H1 (cell line): ENCODE results near the gene PARM1. TPM values are rescaled to one million over a fixed set of nuclear protein-coding genes. Genes with fewer than 3 reads are reported as not detected.

Experiments
- CTCF ChIA-PET: fragments of 300-600 bp; sonication (Branson Sonifier 250); formaldehyde crosslinking; loops from one replicate; lab custom pipeline; 2021; ENCODE audit not compliant: partially characterized antibody; lab: Charles Lee
- POLR2A ChIA-PET: fragments of 300-600 bp; sonication (Branson Sonifier 250); formaldehyde crosslinking; loops from one replicate; lab custom pipeline; 2021; ENCODE audit warnings: inconsistent platforms; ENCODE audit not compliant: partially characterized antibody; lab: Charles Lee
- DNase-seq, 2 experiments: peaks; one replicate each; pipeline versions ENCODE4 v3.0.0 to v3.0.0-alpha.2; 2010 to 2022; ENCODE audit warnings: low spot score in 2 of 2, low read depth in 1 of 2, mixed read lengths in 1 of 2
- FAIRE-seq: peaks from 2 replicates; lab custom pipeline; 2011; peaks lifted over from hg19 to GRCh38; lab: Jason Lieb, UNC
- H2AFZ ChIP-seq: 2 replicates; pipeline ENCODE4 v1.8.1; 2012; ENCODE audit warnings: low read length, inconsistent platforms
- H2AK5ac ChIP-seq: 2 replicates; pipeline ENCODE4 v1.6.1; 2013; ENCODE audit warnings: low read depth, low read length
- H2BK120ac ChIP-seq: replicated peaks from 2 replicates; pipeline ENCODE3; 2013; ENCODE audit warnings: low read depth, low read length, inconsistent platforms
- H2BK12ac ChIP-seq: 2 replicates; pipeline ENCODE4 v1.6.1; 2013; ENCODE audit warnings: low read depth, low read length
- H2BK15ac ChIP-seq: 2 replicates; pipeline ENCODE4 v1.6.1; 2013; ENCODE audit warnings: low read length
- H2BK20ac ChIP-seq: 2 replicates; pipeline ENCODE4 v1.6.1; 2013; ENCODE audit warnings: low read length
- H2BK5ac ChIP-seq: 2 replicates; pipeline ENCODE4 v1.6.1; 2013; ENCODE audit warnings: low read depth, low read length
- H3K14ac ChIP-seq: 2 replicates; pipeline ENCODE4 v1.6.1; 2013; ENCODE audit warnings: inconsistent platforms; ENCODE audit not compliant: insufficient read length
- H3K18ac ChIP-seq: 2 replicates; pipeline ENCODE4 v1.6.1; 2013; ENCODE audit warnings: low read length; ENCODE audit errors: extremely low read depth
- H3K23ac ChIP-seq: 2 replicates; pipeline ENCODE4 v1.6.1; 2013; ENCODE audit warnings: inconsistent platforms; ENCODE audit not compliant: insufficient read length
- H3K23me2 ChIP-seq: 2 replicates; pipeline ENCODE4 v1.6.1; 2013; ENCODE audit warnings: low read depth, low read length
- H3K27ac ChIP-seq: 2 replicates; pipeline ENCODE4 v1.6.1; 2011; ENCODE audit warnings: low read depth, low read length, inconsistent platforms
- H3K27me3 ChIP-seq, 4 experiments: replicated peaks in 1 of 4; 1 replicate in 1 of 4; 2 replicates in 3 of 4; pipeline versions ENCODE4 v1.6.1 to v1.8.1; 2011 to 2013; ENCODE audit warnings: low read length in 3 of 4, mild to moderate bottlenecking in 3 of 4, inconsistent platforms in 2 of 4, mixed read lengths in 2 of 4, moderate library complexity in 1 of 4; ENCODE audit not compliant: control insufficient read depth in 3 of 4, insufficient read depth in 3 of 4; ENCODE audit errors: extremely low read depth in 1 of 4
- H3K36me3 ChIP-seq, 4 experiments: 2 replicates each; pipeline versions ENCODE4 v1.6.1 to v1.8.1; 2011 to 2013; ENCODE audit warnings: mild to moderate bottlenecking in 4 of 4, low read length in 3 of 4, moderate library complexity in 2 of 4, control low read depth in 1 of 4, inconsistent platforms in 1 of 4; ENCODE audit not compliant: insufficient read depth in 4 of 4, control insufficient read depth in 2 of 4
- H3K4ac ChIP-seq: replicated peaks from 2 replicates; pipeline ENCODE3; 2013; ENCODE audit warnings: low read length, low read depth, mixed read lengths, inconsistent platforms; ENCODE audit not compliant: insufficient read length
- H3K4me1 ChIP-seq, 4 experiments: replicated peaks in 1 of 4; 1 replicate in 1 of 4; 2 replicates in 3 of 4; pipeline versions ENCODE4 v1.6.1 to v1.8.1; 2011 to 2013; ENCODE audit warnings: low read length in 3 of 4, inconsistent platforms in 2 of 4, mixed read lengths in 1 of 4; ENCODE audit not compliant: insufficient read depth in 4 of 4, control insufficient read depth in 3 of 4
- H3K4me2 ChIP-seq, 2 experiments: 2 replicates each; pipeline versions ENCODE4 v1.6.1 to v1.8.1; 2011 to 2013; ENCODE audit warnings: low read depth in 2 of 2, low read length in 2 of 2, control low read depth in 1 of 2, inconsistent platforms in 1 of 2, mild to moderate bottlenecking in 1 of 2; ENCODE audit not compliant: insufficient read depth in 1 of 2
- H3K4me3 ChIP-seq, 4 experiments: fragments of 200-600, 300-600 bp in 1 of 4; sonication (generic), shearing (Covaris generic), sonication (Bioruptor Twin) in 1 of 4; 2 replicates each; pipeline versions ENCODE4 v1.5.1 to v1.8.1; 2011 to 2016; ENCODE audit warnings: low read length in 4 of 4, low read depth in 3 of 4, control low read depth in 2 of 4, inconsistent platforms in 2 of 4, mild to moderate bottlenecking in 2 of 4, mixed read lengths in 1 of 4, moderate library complexity in 1 of 4; ENCODE audit not compliant: insufficient read depth in 2 of 4; ENCODE audit errors: extremely low read depth in 1 of 4
- H3K56ac ChIP-seq: replicated peaks from 2 replicates; pipeline ENCODE3; 2013; ENCODE audit warnings: low read depth, mild to moderate bottlenecking, mixed read lengths, low read length, inconsistent platforms; ENCODE audit not compliant: insufficient read length
- H3K79me1 ChIP-seq: 2 replicates; pipeline ENCODE4 v1.6.1; 2013; ENCODE audit warnings: low read depth, low read length, control low read depth
- H3K79me2 ChIP-seq, 2 experiments: 2 replicates each; pipeline versions ENCODE4 v1.6.1 to v1.8.1; 2012 to 2013; ENCODE audit warnings: low read length in 2 of 2, mild to moderate bottlenecking in 2 of 2, inconsistent platforms in 1 of 2; ENCODE audit not compliant: insufficient read depth in 2 of 2, control insufficient read depth in 1 of 2
- H3K9ac ChIP-seq, 4 experiments: replicated peaks in 1 of 4; 1 replicate in 1 of 4; 2 replicates in 3 of 4; pipeline versions ENCODE4 v1.6.1 to v1.8.1; 2011 to 2013; ENCODE audit warnings: low read depth in 3 of 4, low read length in 3 of 4, control low read depth in 2 of 4, mild to moderate bottlenecking in 2 of 4, moderate library complexity in 2 of 4, inconsistent platforms in 1 of 4; ENCODE audit errors: extremely low read depth in 1 of 4
- H3K9me3 ChIP-seq, 2 experiments: 2 replicates each; pipeline versions ENCODE4 v1.6.1 to v1.8.1; 2012 to 2013; ENCODE audit warnings: mild to moderate bottlenecking in 2 of 2, moderate library complexity in 2 of 2, control low read depth in 1 of 2, inconsistent platforms in 1 of 2, low read depth in 1 of 2, low read length in 1 of 2, mixed read lengths in 1 of 2; ENCODE audit not compliant: insufficient read depth in 2 of 2
- H4K20me1 ChIP-seq, 2 experiments: replicated peaks in 1 of 2; 2 replicates each; pipeline versions ENCODE3 to v1.8.1; 2011 to 2013; ENCODE audit warnings: inconsistent platforms in 2 of 2, low read length in 2 of 2, mild to moderate bottlenecking in 1 of 2; ENCODE audit not compliant: insufficient read depth in 2 of 2, control insufficient read depth in 1 of 2
- H4K5ac ChIP-seq: 2 replicates; pipeline ENCODE4 v1.6.1; 2013; ENCODE audit warnings: low read length, low read depth, mixed read lengths, inconsistent platforms; ENCODE audit not compliant: insufficient read length
- H4K8ac ChIP-seq: 2 replicates; pipeline ENCODE4 v1.8.0; 2013; ENCODE audit warnings: mild to moderate bottlenecking, moderate library complexity, low read length, inconsistent platforms; ENCODE audit not compliant: insufficient read depth; ENCODE audit errors: extremely low read depth
- H4K91ac ChIP-seq: replicated peaks from 2 replicates; pipeline ENCODE3; 2013; ENCODE audit warnings: low read length, mixed read lengths, inconsistent platforms; ENCODE audit not compliant: insufficient read length
- BRCA1 ChIP-seq: IDR thresholded peaks from 2 replicates; pipeline ENCODE4 v1.6.1; 2012; ENCODE audit warnings: low read depth, low read length, improper control_type of control experiment
- GTF2F1 ChIP-seq: IDR thresholded peaks from 2 replicates; pipeline ENCODE4 v1.6.1; 2012; ENCODE audit warnings: low read depth, low read length, improper control_type of control experiment, borderline replicate concordance
- HDAC2 ChIP-seq, 2 experiments: fragments of 300-600 bp in 1 of 2; sonication (generic) in 1 of 2; IDR thresholded peaks; 2 replicates each; pipeline ENCODE4 v1.6.1; 2011 to 2012; ENCODE audit warnings: low read depth in 2 of 2, low read length in 2 of 2, mild to moderate bottlenecking in 2 of 2, moderate library complexity in 2 of 2, borderline replicate concordance in 1 of 2, inconsistent platforms in 1 of 2
- SRF ChIP-seq: IDR thresholded peaks from 2 replicates; pipeline ENCODE4 v1.6.1; 2011; ENCODE audit warnings: mild to moderate bottlenecking, low read depth, low read length, moderate library complexity
- ZNF274 ChIP-seq: IDR thresholded peaks from 2 replicates; pipeline ENCODE4 v1.7.0; 2012; ENCODE audit warnings: low read length, borderline replicate concordance; ENCODE audit errors: extremely low read depth
- WGBS, 2 experiments: shearing (Covaris generic) in 1 of 2; methylation state at CpG; one replicate each; pipeline versions ENCODE4 v1.1.6 to v1.1.7; 2013 to 2015; ENCODE audit warnings: low lambda C conversion rate in 2 of 2, mixed read lengths in 2 of 2, inconsistent platforms in 1 of 2, low coverage in 1 of 2, missing lambda C conversion rate in 1 of 2; ENCODE audit not compliant: insufficient replicate concordance in 2 of 2, insufficient coverage in 1 of 2, insufficient read length in 1 of 2; ENCODE audit errors: extremely low coverage in 1 of 2, missing lambda C conversion rate in 1 of 2; 5-methylcytosine and 5-hydroxymethylcytosine counted together
- polyA plus RNA-seq, 7 experiments: library from polyadenylated mRNA; depleted of rRNA in 3 of 7; stranded (reverse) in 5 of 7; unstranded in 2 of 7; fragments of >200 nt in 5 of 7; fragments of 200-250 nt in 2 of 7; gene quantifications; 1 replicate in 5 of 7; 2 replicates in 1 of 7; 4 replicates in 1 of 7; pipeline versions ENCODE4 v1.2.1 to v1.2.3, GENCODE V29; 2011 to 2013; ENCODE audit warnings: missing spikeins in 2 of 7, mixed read lengths in 2 of 7
- total RNA-seq: library from RNA; stranded (reverse); fragmentation: NEBNext Ultra II Directional; extraction: Animal tissue kit (Norgen Biotek cat#: 25700); gene quantifications from 2 replicates; pipeline ENCODE4 v1.2.1, GENCODE V29; 2021

The PARM1 gene
- total and polyA plus RNA-seq, 2 of the 8 experiments (the other 6 are each of a cell fraction or from before 2014, with no cell fraction given) = 2.0 to 5.3 TPM

DNA sequence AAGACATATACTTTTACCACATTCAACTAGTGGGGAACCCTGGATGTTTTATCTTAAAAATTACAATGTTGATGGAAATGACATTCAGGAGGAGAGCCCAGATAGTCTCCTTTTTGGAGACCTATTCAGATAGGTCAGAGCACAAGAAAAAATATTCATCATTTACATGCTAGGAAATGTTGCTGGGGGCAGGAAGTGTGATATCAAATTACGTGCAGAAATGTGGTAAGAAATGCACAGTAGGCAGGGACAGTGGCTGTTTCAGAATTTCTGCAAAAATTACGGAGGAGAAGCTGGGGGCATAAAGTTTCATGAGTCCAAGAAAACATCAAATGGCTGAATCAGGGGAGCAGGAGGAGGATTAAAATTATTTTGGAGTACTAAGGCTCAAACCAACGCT lies 8.2 kb downstream of the PARM1 start:
- TF ChIP-seq GTF2F1 (no peak), SRF (no peak), BRCA1 (no peak), HDAC2 (IDR thresholded peaks at IDR 0.05; ENCODE audit: borderline replicate concordance in 1 of 2, low read depth in 2 of 2, low read length in 2 of 2) (no peak), ZNF274 (no peak)
- Histone ChIP-seq H4K20me1 (no peaks in the 10 kb centered on the region), H4K8ac (no peak overlapping the region), H3K4me2 (no peak overlapping the region), H3K79me1 (no peaks in the 10 kb centered on the region), H3K23ac (no peak overlapping the region), H3K79me2 (no peaks in the 10 kb centered on the region), H4K5ac (no peak overlapping the region), H3K27ac (no peak overlapping the region), H2BK5ac (no peak overlapping the region), H3K27me3 (no peaks in the 10 kb centered on the region; a peak in 1 of 7 replicates), H2AK5ac (no peak overlapping the region), H3K9ac (no peak overlapping the region), H3K18ac (no peak overlapping the region), H3K4ac (no peak overlapping the region), H3K4me1 (peaks cover 0 to 2% (median 0%) of the 10 kb centered on the region in 4 experiments; a peak in 1 of 7 replicates), H2AFZ (no peak overlapping the region), H3K56ac (no peak overlapping the region), H3K4me3 (no peak overlapping the region), H3K36me3 (no peaks in the 10 kb centered on the region), H2BK120ac (no peak overlapping the region), H3K23me2 (no peaks in the 10 kb centered on the region), H2BK12ac (no peak overlapping the region), H2BK20ac (no peak overlapping the region), H4K91ac (no peak overlapping the region), H3K14ac (no peak overlapping the region), H2BK15ac (no peak overlapping the region), H3K9me3 (no peaks in the 10 kb centered on the region)
- ChIA-PET POLR2A (no interaction called here), CTCF (no interaction called here)
- WGBS, 2 experiments = 97% methylated on average over 3 of the region's 3 CpGs; no CpG with 5 or more reads in 1 of the 2 experiments
- DNase-seq = no peak
- no peak for FAIRE-seq
